Activated T-cell treated with anti-CD3 and anti-CD28 coated beads for 4 hours (primary cell): ENCODE results near the gene PAK4.

Experiments used
- DNase-seq: peaks from one replicate; pipeline ENCODE4 v3.0.0-alpha.2; 2020

PAK4 gene

GRCh38 chr19:39147480-39147879 is 21.9 kb downstream of the PAK4 start:
- no peak for DNase-seq

GRCh38 chr19:39148939-39149529 is 23.4 kb downstream of the PAK4 start:
- DNase-seq, result no peak

- DNase-seq, result no peak
Observed at GRCh38 chr19:39150235-39150634, 24.6 kb downstream of the PAK4 start.

- DNase-seq, result no peak
Observed at GRCh38 chr19:39150807-39151600, 25.4 kb downstream of the PAK4 start.

GRCh38 chr19:39152066-39152465 is 26.5 kb downstream of the PAK4 start:
- no peak for DNase-seq

DNA sequence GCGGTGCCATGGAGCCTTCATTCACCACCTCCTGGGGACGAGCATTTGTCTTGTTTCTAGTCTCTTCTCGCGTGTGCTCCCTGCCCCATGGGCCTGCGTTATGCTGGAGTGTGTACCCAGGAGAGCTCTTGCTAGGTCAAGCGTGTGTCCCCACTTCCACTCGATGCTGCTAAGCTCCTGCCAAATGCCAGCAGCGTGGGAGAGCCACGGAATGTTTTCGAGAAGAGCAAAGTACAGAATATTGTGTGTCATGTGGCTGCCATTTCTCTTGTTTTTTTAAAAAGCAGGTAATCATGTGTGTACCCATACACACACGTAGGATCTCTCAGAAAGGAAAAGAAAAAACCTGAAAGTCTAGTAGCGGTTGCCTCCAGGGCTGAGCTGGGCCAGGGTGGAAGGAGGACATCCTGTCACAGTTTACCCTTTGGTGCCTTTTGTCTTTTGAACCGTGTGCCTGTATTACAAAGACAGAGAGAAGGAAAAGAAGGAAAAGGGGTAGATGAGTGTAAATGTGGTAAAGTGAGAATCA is 28.6 kb downstream of the PAK4 start:
- no peak for DNase-seq

DNA sequence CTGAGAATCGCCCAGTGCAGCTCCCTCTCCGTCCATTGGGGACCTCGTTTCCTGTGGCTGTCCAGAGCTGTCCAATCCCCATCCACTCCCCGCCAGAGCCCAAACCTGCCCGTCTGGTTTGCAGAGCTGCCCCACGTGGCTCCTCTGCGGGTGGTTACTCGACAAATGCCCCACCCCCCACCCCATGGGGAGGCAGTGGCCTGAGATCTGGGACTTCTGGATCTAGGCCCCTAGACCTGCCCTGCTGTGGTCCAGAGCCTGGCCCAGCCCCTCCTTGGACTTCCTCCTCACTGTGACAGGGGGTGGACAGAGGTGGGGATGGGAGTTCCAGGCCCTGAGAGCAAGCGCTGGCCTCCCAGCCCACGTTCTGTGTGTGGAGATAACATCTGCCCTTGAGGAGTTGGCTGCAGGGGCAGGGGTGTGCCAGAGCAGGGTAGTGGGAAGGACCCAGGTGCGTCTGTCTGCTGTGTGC is 29.1 kb downstream of the PAK4 start:
- DNase-seq, result no peak

- no peak for DNase-seq
Observed at GRCh38 chr19:39155114-39155700, 29.6 kb downstream of the PAK4 start.

GRCh38 chr19:39155741-39156140 is 30.2 kb downstream of the PAK4 start:
- no peak for DNase-seq

DNA sequence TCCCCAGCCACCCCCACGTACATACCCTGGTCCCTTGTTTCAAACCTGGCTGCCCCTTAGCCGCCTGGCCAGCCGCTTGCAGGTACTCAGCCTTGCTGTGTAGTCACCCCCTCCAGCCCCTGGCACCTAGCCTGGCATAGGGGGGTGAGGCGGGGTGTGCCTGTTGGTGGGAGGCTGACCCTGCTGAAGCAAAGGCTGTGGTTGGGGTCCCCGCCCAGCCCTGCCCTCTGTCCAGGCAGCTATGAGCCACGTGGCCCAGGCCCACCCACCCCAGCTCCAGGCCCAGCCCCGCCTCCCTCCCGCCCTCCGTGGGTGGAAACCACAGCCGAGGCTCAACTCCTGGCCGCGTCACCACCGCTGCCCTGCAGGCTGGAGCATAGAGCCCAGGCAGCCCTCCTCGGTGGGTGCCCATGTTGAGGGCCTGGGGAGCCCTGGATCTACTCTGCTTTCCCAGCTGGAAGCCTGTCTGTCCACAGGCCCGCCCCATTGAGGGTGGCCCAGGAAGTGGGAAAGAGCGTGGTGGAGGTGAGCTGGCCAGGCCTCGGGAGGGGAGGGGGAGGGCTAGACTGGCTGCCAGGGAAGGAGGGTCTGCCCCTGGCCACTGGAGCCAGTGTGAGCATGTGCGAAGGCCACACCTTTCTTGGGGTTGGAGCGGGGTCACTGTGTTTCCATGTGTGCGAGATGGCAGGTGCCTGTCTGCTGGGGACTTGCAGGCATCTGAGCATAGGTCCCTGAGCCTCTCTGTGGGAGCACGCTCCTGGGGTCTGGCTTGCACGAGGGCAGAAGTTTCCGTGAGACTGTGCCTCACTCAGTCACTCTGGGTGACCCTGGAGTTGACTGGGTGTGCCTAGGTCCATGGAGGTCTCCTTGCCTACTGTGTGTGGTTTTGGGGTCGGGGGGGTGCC is 31.0 kb downstream of the PAK4 start:
- no peak for DNase-seq

DNA sequence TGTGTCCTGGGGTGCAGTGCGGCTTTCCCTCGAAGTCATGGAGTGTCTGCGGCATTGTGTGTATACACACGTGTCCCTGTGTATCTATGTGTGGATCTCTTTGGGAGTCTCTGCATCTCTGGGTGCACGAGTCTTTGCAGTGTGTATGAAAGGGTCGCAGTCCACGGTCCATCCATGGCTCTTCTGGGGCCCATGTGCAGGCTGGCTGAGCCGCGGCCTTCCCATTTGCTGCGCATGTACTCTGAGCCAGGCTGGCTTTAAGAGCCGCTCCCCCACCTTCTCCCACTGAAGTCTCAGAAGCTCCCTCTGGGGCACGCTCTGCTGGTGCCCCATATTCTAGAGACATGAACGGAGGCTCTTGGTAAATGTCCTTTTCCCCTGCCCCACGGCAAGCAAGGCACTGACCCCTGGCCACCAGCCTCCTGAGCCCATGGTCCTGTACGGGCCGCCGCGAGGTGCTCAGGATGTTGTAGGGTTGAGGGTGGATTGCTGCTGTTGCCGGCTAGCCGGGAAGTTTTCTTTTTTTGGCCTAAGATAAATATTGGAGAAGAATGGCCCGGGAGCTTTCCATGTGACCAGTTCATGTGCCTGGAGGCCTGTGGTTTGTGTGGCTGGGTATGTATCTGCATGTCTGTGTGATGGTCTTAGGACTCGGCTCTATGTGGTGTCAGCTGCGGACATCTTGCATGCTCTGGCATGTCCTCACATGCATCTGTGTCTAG is 31.9 kb downstream of the PAK4 start:
- no peak for DNase-seq

GRCh38 chr19:39157997-39158389 is 32.4 kb downstream of the PAK4 start:
- DNase-seq, result no peak

- no peak for DNase-seq
Observed at GRCh38 chr19:39158646-39159260, 33.2 kb downstream of the PAK4 start.

DNA sequence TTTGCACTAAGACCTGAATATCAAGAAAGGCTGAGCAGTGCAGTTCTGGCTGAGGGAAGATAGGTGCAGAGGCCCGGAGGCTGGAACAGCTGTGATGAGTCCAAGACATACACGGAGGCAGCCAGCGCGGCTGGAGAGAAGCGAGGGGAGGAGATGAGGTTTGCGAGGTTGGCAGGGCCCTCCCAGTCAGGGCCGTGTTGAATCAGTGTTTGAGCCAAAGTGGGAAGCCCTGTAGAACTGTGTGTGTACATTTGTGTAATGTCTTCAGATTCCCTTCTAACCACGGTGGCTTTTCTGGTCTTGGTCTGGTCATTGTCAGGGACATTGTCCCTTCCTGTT is 34.9 kb downstream of the PAK4 start:
- DNase-seq, result no peak

DNA sequence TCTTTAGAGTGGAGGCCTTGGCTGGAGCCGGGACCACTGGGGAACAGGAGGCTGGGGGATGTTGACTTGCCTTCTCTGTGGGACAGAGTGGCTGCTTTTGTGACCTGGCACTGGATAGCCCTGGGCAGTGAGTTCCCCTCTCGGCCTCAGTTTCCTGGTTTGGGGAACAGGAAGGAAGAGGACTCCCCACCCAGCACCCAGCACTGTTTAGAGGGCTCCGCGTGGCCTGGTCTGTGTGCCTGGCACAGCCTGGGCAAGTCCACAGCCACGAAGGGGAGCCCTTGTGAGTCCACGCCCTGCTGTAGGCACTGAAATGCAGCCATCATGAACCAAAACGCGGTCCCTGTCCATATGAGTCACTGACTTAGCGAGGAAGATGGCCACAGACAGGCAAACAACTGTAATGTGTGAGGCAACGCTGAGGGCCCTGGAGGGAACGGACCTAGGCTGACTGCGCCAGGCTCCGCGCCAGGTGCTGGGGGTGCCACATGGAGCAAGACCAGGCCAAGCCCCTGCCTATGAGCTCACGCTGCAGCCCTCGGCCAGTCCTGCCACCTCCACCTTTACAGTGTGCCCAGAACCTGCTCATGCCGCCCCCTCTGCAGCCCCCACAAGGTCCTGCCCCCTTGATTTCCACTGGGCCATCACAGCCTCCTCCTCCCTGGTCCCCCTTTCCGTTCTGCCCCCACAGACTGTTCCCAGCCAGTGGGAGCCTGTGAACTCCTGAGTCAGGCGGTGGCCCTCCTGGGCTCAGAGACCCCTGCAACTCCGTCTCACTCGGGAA is 35.5 kb downstream of the PAK4 start:
- no peak for DNase-seq

- DNase-seq, result no peak
Observed at GRCh38 chr19:39162441-39163043, 37.0 kb downstream of the PAK4 start.

DNA sequence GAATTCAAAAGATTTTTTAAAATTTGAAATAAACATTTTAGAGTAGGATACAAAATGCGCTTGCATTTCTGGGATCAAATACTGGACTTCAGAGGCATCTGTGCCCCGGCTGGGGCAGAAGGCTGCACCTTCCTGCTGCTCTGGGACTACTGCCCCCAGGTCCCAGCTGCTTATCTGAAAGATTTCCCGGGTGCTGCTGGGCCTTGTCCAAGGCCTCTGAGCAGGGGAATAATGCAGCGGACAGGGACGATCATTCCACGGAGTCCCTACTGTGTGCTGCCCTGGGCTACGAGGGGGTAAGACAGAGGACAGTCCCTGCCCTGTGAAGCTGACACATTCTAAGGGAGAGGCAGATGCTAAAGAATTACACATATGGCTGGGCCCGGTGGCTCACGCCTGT is 38.0 kb downstream of the PAK4 start:
- no peak for DNase-seq

GRCh38 chr19:39164289-39164688 is 38.7 kb downstream of the PAK4 start:
- no peak for DNase-seq

DNA sequence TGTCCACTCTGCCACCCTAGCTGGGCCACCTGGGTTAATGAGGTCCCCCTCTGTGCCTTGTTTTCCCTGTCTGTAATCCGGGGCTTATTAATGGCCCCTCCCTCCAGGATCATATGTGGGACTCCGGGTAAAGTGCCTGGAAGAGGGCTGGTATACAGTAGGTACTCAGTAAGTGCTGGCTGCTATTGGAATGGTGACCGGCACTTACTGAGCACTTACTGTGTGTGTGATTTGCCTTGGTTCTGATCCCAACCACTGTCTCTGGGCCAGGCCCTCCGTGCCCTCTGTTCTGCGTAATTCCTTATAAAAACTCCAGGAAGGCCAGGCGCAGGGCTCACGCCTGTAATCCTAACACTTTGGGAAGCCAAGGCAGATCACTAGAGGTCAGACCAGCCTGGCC is 40.3 kb downstream of the PAK4 start:
- DNase-seq, result no peak

GRCh38 chr19:39166571-39167391 is 41.2 kb downstream of the PAK4 start:
- DNase-seq, result no peak
